Measurements from ENCODE around the gene EMX2. TPM values are rescaled to one million over a fixed set of nuclear protein-coding genes. Genes with fewer than 3 reads are reported as not detected.

EMX2 gene
- total RNA-seq, 4 donors from 2014 or later: 0.25 to 0.28 TPM; not detected in 2

- TF ChIP-seq CTCF (IDR thresholded peaks at IDR 0.05): no peak
- DNase-seq (ENCODE audit: low spot score) (no peak), ATAC-seq (ENCODE audit: low FRiP score) (no peak)
These were observed 1.7 kb upstream of the EMX2 start for GRCh38 chr10:117540640-117541404.

GRCh38 chr10:117541405-117541908 lies 1.1 kb upstream of the EMX2 start:
- ATAC-seq (ENCODE audit: low FRiP score): no peak
- DNase-seq (ENCODE audit: low spot score): no peak
- no peak for TF ChIP-seq CTCF (IDR thresholded peaks at IDR 0.05)

GRCh38 chr10:117541909-117542705 lies 439 bp upstream of the EMX2 start:
- no peak for ATAC-seq (ENCODE audit: low FRiP score)
- DNase-seq (ENCODE audit: low spot score): no peak
- no peak for TF ChIP-seq CTCF (IDR thresholded peaks at IDR 0.05)

GRCh38 chr10:117543225-117544003 lies 868 bp downstream of the EMX2 start:
- no peak for ATAC-seq (ENCODE audit: low FRiP score)
- DNase-seq (ENCODE audit: low spot score): no peak
- TF ChIP-seq CTCF (IDR thresholded peaks at IDR 0.05): no peak

GRCh38 chr10:117544004-117544701 lies 1.6 kb downstream of the EMX2 start:
- no peak for DNase-seq (ENCODE audit: low spot score)
- no peak for TF ChIP-seq CTCF (IDR thresholded peaks at IDR 0.05)
- no peak for ATAC-seq (ENCODE audit: low FRiP score)

- ATAC-seq (ENCODE audit: low FRiP score) (no peak), DNase-seq (ENCODE audit: low spot score) (no peak)
- no peak for TF ChIP-seq CTCF (IDR thresholded peaks at IDR 0.05)
These were observed 2.2 kb downstream of the EMX2 start for GRCh38 chr10:117544711-117545140.

Data from omental fat pad (tissue), 4 donors.